Right lobe of liver (tissue), 4 donors: ENCODE measurements around the gene LPCAT3.

Experiments
- POLR2A ChIP-seq: fragments of 450-650 bp; IDR thresholded peaks from one replicate; pipeline ENCODE4 v1.6.1; 2017; ENCODE audit warnings: antibody characterized with exemption, mild to moderate bottlenecking
- TF ChIP-seq, protein P1 (sequence below), 4 donors: fragments of 200-600 bp in 3 of 4; fragments of 450-650 bp in 1 of 4; IDR thresholded peaks; one replicate each; pipeline versions ENCODE4 v1.5.1 to v1.8.0; 2016 to 2022; ENCODE audit warnings: antibody characterized with exemption in 4 of 4, mild to moderate bottlenecking in 2 of 4
- donor health status: DM: no; HTN: no; CAD: no.
- donor health status: DM: no; HTN: no; CAD: no.
- donor health status: DM: no; HTN: yes; CAD: no.

DNA sequence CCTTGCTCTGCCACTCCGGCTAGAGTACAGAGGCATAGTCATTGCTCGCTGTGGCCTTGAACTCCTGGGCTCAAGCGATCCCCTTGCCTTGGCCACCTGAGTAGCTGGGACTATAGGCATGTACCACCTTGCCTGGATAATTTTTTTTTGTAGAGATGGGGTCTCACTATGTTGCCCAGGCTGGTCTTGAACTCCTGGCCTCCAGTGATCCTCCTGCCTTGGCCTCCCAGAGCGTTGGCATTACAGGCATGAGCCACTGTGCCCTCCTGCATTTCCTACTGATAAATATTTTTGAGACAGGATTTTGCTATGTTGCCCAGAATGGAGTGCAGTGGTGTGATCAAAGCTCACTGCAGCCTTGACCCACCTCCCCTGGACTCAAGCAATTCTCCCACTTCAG, 38.2 kb downstream of the LPCAT3 start:
- TF ChIP-seq, protein P1, sequence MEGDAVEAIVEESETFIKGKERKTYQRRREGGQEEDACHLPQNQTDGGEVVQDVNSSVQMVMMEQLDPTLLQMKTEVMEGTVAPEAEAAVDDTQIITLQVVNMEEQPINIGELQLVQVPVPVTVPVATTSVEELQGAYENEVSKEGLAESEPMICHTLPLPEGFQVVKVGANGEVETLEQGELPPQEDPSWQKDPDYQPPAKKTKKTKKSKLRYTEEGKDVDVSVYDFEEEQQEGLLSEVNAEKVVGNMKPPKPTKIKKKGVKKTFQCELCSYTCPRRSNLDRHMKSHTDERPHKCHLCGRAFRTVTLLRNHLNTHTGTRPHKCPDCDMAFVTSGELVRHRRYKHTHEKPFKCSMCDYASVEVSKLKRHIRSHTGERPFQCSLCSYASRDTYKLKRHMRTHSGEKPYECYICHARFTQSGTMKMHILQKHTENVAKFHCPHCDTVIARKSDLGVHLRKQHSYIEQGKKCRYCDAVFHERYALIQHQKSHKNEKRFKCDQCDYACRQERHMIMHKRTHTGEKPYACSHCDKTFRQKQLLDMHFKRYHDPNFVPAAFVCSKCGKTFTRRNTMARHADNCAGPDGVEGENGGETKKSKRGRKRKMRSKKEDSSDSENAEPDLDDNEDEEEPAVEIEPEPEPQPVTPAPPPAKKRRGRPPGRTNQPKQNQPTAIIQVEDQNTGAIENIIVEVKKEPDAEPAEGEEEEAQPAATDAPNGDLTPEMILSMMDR (IDR thresholded peaks at IDR 0.05): no peak
- no peak for TF ChIP-seq POLR2A
